Heart left ventricle (tissue), 16 donors: ENCODE measurements around the gene FANCI. TPM values are rescaled to one million over a fixed set of nuclear protein-coding genes. Genes with fewer than 3 reads are reported as not detected.

ENCODE experiments used
- ATAC-seq, 4 donors: fragments of 200-7000 bp; cut with Tn5 transposase; one replicate each; pipeline ENCODE4 v1.9.1; 2020 to 2022; ENCODE audit warnings: moderate library complexity in 4 of 4, mild to moderate bottlenecking in 3 of 4, moderate number of reproducible peaks in 1 of 4
- DNase-seq, 5 donors: peaks; one replicate each; pipeline ENCODE4 v3.0.0-alpha.2; 2020
- H3K27ac ChIP-seq, 12 donors: fragments of 200-600 bp; sonication (generic) in 4 of 12; one replicate each; pipeline versions ENCODE4 v1.5.0 to v1.8.0; 2016 to 2022; ENCODE audit warnings: mild to moderate bottlenecking in 2 of 12
- H3K27me3 ChIP-seq, 9 donors: fragments of 200-600 bp; sonication (generic) in 2 of 9; one replicate each; pipeline versions ENCODE4 v1.5.1 to v1.8.0; 2016 to 2022; ENCODE audit warnings: mild to moderate bottlenecking in 3 of 9
- H3K36me3 ChIP-seq, 9 donors: fragments of 200-600 bp; sonication (generic) in 2 of 9; one replicate each; pipeline versions ENCODE4 v1.5.0 to v1.8.0; 2018 to 2022; ENCODE audit warnings: mild to moderate bottlenecking in 2 of 9
- H3K4me1 ChIP-seq, 12 donors: fragments of 200-600 bp; sonication (generic) in 4 of 12; one replicate each; pipeline versions ENCODE4 v1.5.0 to v1.8.0; 2016 to 2022; ENCODE audit warnings: mild to moderate bottlenecking in 3 of 12
- H3K4me3 ChIP-seq, 12 donors: fragments of 200-600 bp; sonication (generic) in 4 of 12; one replicate each; pipeline versions ENCODE4 v1.5.0 to v1.8.0; 2017 to 2022; ENCODE audit warnings: mild to moderate bottlenecking in 9 of 12, moderate library complexity in 4 of 12
- H3K9me3 ChIP-seq, 12 donors: fragments of 200-600 bp; sonication (generic) in 4 of 12; one replicate each; pipeline versions ENCODE4 v1.5.0 to v1.8.0; 2016 to 2022; ENCODE audit warnings: mild to moderate bottlenecking in 1 of 12
- CTCF ChIP-seq, 12 donors: fragments of 200-600 bp; sonication (generic) in 4 of 12; IDR thresholded peaks; one replicate each; pipeline versions ENCODE4 v1.5.0 to v1.8.0; 2018 to 2022; ENCODE audit warnings: antibody characterized with exemption in 12 of 12, mild to moderate bottlenecking in 5 of 12
- POLR2A ChIP-seq, 2 donors: fragments of 450-650 bp; IDR thresholded peaks; one replicate each; pipeline ENCODE4 v1.6.1; 2017; ENCODE audit warnings: antibody characterized with exemption in 2 of 2, mild to moderate bottlenecking in 2 of 2, moderate library complexity in 2 of 2
- WGBS, 4 donors: extraction: QIAGEN DNeasy Blood & Tissue Kit in 2 of 4; methylation state at CpG; one replicate each; pipeline versions ENCODE4 v1.1.5 to v1.1.7; 2013 to 2018; 5-methylcytosine and 5-hydroxymethylcytosine counted together
- intact Hi-C, 10 donors: fragments of 100-400 bp; cut with DNase I; formaldehyde crosslinking; loops; one replicate each; pipeline versions ENCODE4 v1.11.1 to v1.14.2; 2022
- polyA plus RNA-seq, 2 donors: library from polyadenylated mRNA; stranded (reverse); fragments of 200-250 nt; gene quantifications; one replicate each; pipeline ENCODE4 v1.2.3, GENCODE V29; 2013
- total RNA-seq, 9 donors: library from RNA; depleted of rRNA in 2 of 9; stranded (reverse); fragments of >200 nt in 2 of 9; fragmentation: NEBNext Ultra II Directional in 3 of 9; extraction: Animal tissue kit (Norgen Biotek cat#: 25700) in 3 of 9; gene quantifications; one replicate each; pipeline versions ENCODE4 v1.1.0 to v1.2.4, GENCODE V29; 2016 to 2023
- donor health status: ischemic (EF 13 %, LVEDD 7.1; RV severe dilation, severe dysfunction).
- donor health status: healthy with polysubstance abuse.
- donor health status: DM: no; HTN: yes; CAD: no.
- donor health status: DM: no; HTN: no; CAD: no.
- donor health status: ischemic (EF 25% LVEDD 6.9; RV normal size, moderate dysfunction).
- donor health status: ischemic (EF 25% LVEDD 5.7; RV mildly dilated, moderate dysfunction).
- donor health status: healthy.
- donor health status: DM: yes; HTN: yes; CAD: no.
- donor health status: ischemic (EF 35%, LVEDD 5.7; RV mildly dilated, moderate dysfunction).
- donor health status: nonischemic (EF 11% LVEDD 7.7; RV severe dilation, severe dysfunction).
- donor health status: DM: yes; HTN: yes; CAD: no.
- donor health status: PGD.
- donor health status: ischemic (EF 29% LVEDD 5.4; RV normal size, mild dysfunction).
- donor health status: nonischemic (EF 23%, LVEDD 6.1; RV moderate dilation, normal function).

The FANCI gene
- total and polyA plus RNA-seq, 11 donors: 0.42 to 10.3 (median 1.9) TPM

- Histone ChIP-seq H3K27me3 (peaks cover 0 to 8% (median 0%) of the 10 kb centered on the region in 9 donors), H3K4me1 (peaks cover 0 to 7% (median 3%) of the 10 kb centered on the region in 12 donors), H3K9me3 (no peaks in the 10 kb centered on the region), H3K36me3 (no peaks in the 10 kb centered on the region), H3K27ac (no peak overlapping the region), H3K4me3 (no peak overlapping the region)
- intact Hi-C loops: no loop called here
- 60 to 73% (median 70%) methylated on average over 7 of the region's 7 CpGs for WGBS, 4 donors
- ATAC-seq: no peak
- DNase-seq: no peak
- TF ChIP-seq POLR2A (IDR thresholded peaks at IDR 0.05): no peak
- TF ChIP-seq CTCF (IDR thresholded peaks at IDR 0.05): no peak
Observed at GRCh38 chr15:89340573-89340972, 96.8 kb downstream of the FANCI start.

- no peaks in the 10 kb centered on the region for H3K9me3 ChIP-seq
Observed at GRCh38 chr15:89341316-89342005, 97.7 kb downstream of the FANCI start.

GRCh38 chr15:89342840-89343239 lies 99.1 kb downstream of the FANCI start:
- Histone ChIP-seq H3K4me3 (no peak overlapping the region), H3K9me3 (no peaks in the 10 kb centered on the region), H3K27me3 (peaks cover 0 to 12% (median 0%) of the 10 kb centered on the region in 9 donors), H3K4me1 (no peaks in the 10 kb centered on the region), H3K36me3 (no peaks in the 10 kb centered on the region), H3K27ac (no peak overlapping the region)
- ATAC-seq (no peak), DNase-seq (no peak)
- intact Hi-C loops: no loop called here
- whole genome bisulfite sequencing, 4 donors: 80 to 97% (median 91%) methylated on average over 3 of the region's 3 CpGs
- TF ChIP-seq POLR2A (IDR thresholded peaks at IDR 0.05): no peak
- no peak for TF ChIP-seq CTCF (IDR thresholded peaks at IDR 0.05)

More at GRCh38 chr15:89341316-89342005, 97.7 kb downstream of the FANCI start:
- DNase-seq (no peak), ATAC-seq (no peak)
- intact Hi-C loops: no loop called here
- Histone ChIP-seq H3K27ac (no peak overlapping the region), H3K4me3 (no peak overlapping the region), H3K36me3 (no peaks in the 10 kb centered on the region), H3K27me3 (peaks cover 0 to 8% (median 0%) of the 10 kb centered on the region in 9 donors), H3K4me1 (no peaks in the 10 kb centered on the region)
- WGBS, 4 donors: 75 to 94% (median 79%) methylated on average over 4 to 8 of the region's 8 CpGs
- TF ChIP-seq POLR2A (IDR thresholded peaks at IDR 0.05) (no peak), CTCF (IDR thresholded peaks at IDR 0.05) (no peak)

- DNase-seq: no peak
- no peaks in the 10 kb centered on the region for H3K36me3 ChIP-seq
- no peak for ATAC-seq
- H3K27me3 ChIP-seq: peaks cover 0 to 18% (median 0%) of the 10 kb centered on the region in 9 donors
- WGBS, 4 donors: 89 to 90% (median 90%) methylated on average over 4 of the region's 4 CpGs
- intact Hi-C loops: no loop called here
- no peak overlapping the region for H3K4me3 ChIP-seq
- no peaks in the 10 kb centered on the region for H3K9me3 ChIP-seq
- H3K4me1 ChIP-seq: no peaks in the 10 kb centered on the region
- TF ChIP-seq CTCF (IDR thresholded peaks at IDR 0.05): no peak
- TF ChIP-seq POLR2A (IDR thresholded peaks at IDR 0.05): no peak
- H3K27ac ChIP-seq: no peak overlapping the region
Observed at GRCh38 chr15:89345248-89345647, 101.5 kb downstream of the FANCI start.
